GM21447 (cell line): ENCODE data around the gene DGKI.

ENCODE experiments used
- ATAC-seq: cut with Tn5 transposase; IDR thresholded peaks from one replicate; pipeline ENCODE4 v1.9.1; 2021; ENCODE audit not compliant: unreplicated experiment

Gene DGKI

GRCh38 chr7:137692399-137692798 lies 154.4 kb downstream of the DGKI start:
- no peak for ATAC-seq

GRCh38 chr7:137691566-137691965 lies 155.2 kb downstream of the DGKI start:
- no peak for ATAC-seq

- no peak for ATAC-seq
These were observed 156.1 kb downstream of the DGKI start for GRCh38 chr7:137690635-137691034.

- ATAC-seq: no peak
These were observed 157.0 kb downstream of the DGKI start for GRCh38 chr7:137689761-137690160.

GRCh38 chr7:137687556-137688265 lies 159.1 kb downstream of the DGKI start:
- ATAC-seq: no peak

GRCh38 chr7:137685433-137686164 lies 161.2 kb downstream of the DGKI start:
- ATAC-seq: no peak

GRCh38 chr7:137684776-137685175 lies 162.0 kb downstream of the DGKI start:
- ATAC-seq: no peak

GRCh38 chr7:137684316-137684715 lies 162.5 kb downstream of the DGKI start:
- ATAC-seq: no peak

- ATAC-seq: no peak
These were observed 164.2 kb downstream of the DGKI start for GRCh38 chr7:137682596-137682995.

GRCh38 chr7:137681657-137682562 lies 164.9 kb downstream of the DGKI start:
- no peak for ATAC-seq

GRCh38 chr7:137674551-137675409 lies 172.0 kb downstream of the DGKI start:
- no peak for ATAC-seq

- no peak for ATAC-seq
These were observed 172.7 kb downstream of the DGKI start for GRCh38 chr7:137674048-137674447.

GRCh38 chr7:137671920-137672319 lies 174.9 kb downstream of the DGKI start:
- no peak for ATAC-seq

- no peak for ATAC-seq
These were observed 176.3 kb downstream of the DGKI start for GRCh38 chr7:137670222-137671064.

- ATAC-seq: no peak
These were observed 177.1 kb downstream of the DGKI start for GRCh38 chr7:137669706-137670105.

GRCh38 chr7:137668404-137668803 lies 178.4 kb downstream of the DGKI start:
- ATAC-seq: no peak

- no peak for ATAC-seq
These were observed 179.0 kb downstream of the DGKI start for GRCh38 chr7:137667633-137668387.

GRCh38 chr7:137664846-137665245 lies 181.9 kb downstream of the DGKI start:
- ATAC-seq: no peak

- no peak for ATAC-seq
These were observed 185.1 kb downstream of the DGKI start for GRCh38 chr7:137661634-137662033.
